PC-9 (cell line): ENCODE results near the gene BPHL.

Experiments used
- EZH2 ChIP-seq: fragments of 200-600 bp; sonication (generic); IDR thresholded peaks from 2 replicates; pipeline ENCODE4 v1.8.0; 2017; ENCODE audit warnings: antibody characterized with exemption, low read depth
- TF ChIP-seq, protein P1 (sequence below): fragments of 200-600 bp; sonication (generic); conservative IDR thresholded peaks from 2 replicates; pipeline ENCODE4 v1.6.1; 2017; ENCODE audit warnings: mixed run types, antibody characterized with exemption, mild to moderate bottlenecking, moderate library complexity

DNA sequence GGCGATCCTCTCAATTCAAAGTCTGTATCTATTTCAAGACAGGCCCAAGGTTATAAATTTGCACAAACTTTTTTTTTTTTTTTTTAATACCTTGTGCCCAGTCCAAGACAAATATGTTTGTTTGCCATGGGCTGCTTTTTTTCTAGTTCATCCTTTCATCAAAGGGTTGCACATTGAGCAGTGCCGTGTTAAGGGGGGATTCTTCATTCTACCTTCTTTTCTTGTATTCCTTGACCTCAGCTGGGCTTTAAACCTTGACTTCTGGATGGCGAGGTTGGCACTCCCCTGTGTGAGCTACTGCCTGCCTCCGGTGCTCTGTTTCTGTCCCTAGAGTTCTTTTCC, 42.8 kb upstream of the BPHL start:
- TF ChIP-seq, protein P1, sequence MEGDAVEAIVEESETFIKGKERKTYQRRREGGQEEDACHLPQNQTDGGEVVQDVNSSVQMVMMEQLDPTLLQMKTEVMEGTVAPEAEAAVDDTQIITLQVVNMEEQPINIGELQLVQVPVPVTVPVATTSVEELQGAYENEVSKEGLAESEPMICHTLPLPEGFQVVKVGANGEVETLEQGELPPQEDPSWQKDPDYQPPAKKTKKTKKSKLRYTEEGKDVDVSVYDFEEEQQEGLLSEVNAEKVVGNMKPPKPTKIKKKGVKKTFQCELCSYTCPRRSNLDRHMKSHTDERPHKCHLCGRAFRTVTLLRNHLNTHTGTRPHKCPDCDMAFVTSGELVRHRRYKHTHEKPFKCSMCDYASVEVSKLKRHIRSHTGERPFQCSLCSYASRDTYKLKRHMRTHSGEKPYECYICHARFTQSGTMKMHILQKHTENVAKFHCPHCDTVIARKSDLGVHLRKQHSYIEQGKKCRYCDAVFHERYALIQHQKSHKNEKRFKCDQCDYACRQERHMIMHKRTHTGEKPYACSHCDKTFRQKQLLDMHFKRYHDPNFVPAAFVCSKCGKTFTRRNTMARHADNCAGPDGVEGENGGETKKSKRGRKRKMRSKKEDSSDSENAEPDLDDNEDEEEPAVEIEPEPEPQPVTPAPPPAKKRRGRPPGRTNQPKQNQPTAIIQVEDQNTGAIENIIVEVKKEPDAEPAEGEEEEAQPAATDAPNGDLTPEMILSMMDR = no peak
- no peak for TF ChIP-seq EZH2
